ENCODE results near the gene FREM2. TPM values are rescaled to one million over a fixed set of nuclear protein-coding genes. Genes with fewer than 3 reads are reported as not detected.

Gene FREM2
- total RNA-seq, 1 donor from 2014 or later = 14.6 TPM

- DNase-seq = peak; percentile 4
These were observed 802 bp upstream of the FREM2 start for GRCh38 chr13:38685974-38686576.

GRCh38 chr13:38687246-38688229 is 661 bp downstream of the FREM2 start:
- DNase-seq = no peak

- DNase-seq = no peak
These were observed 1.8 kb downstream of the FREM2 start for GRCh38 chr13:38688674-38689073.

- no peak for DNase-seq
These were observed 3.4 kb downstream of the FREM2 start for GRCh38 chr13:38690231-38690630.

- no peak for DNase-seq
These were observed 6.3 kb downstream of the FREM2 start for GRCh38 chr13:38693168-38693567.

GRCh38 chr13:38693641-38694040 is 6.8 kb downstream of the FREM2 start:
- DNase-seq = no peak

GRCh38 chr13:38697197-38697596 is 10.3 kb downstream of the FREM2 start:
- DNase-seq = no peak

GRCh38 chr13:38697628-38698333 is 10.9 kb downstream of the FREM2 start:
- no peak for DNase-seq

GRCh38 chr13:38700051-38700450 is 13.2 kb downstream of the FREM2 start:
- DNase-seq = no peak

GRCh38 chr13:38702669-38703068 is 15.8 kb downstream of the FREM2 start:
- no peak for DNase-seq

- no peak for DNase-seq
These were observed 16.4 kb downstream of the FREM2 start for GRCh38 chr13:38703255-38703654.

GRCh38 chr13:38705365-38705764 is 18.5 kb downstream of the FREM2 start:
- DNase-seq = no peak

GRCh38 chr13:38707460-38707859 is 20.6 kb downstream of the FREM2 start:
- no peak for DNase-seq

- DNase-seq = no peak
These were observed 26.2 kb downstream of the FREM2 start for GRCh38 chr13:38713046-38713445.

GRCh38 chr13:38718374-38718773 is 31.5 kb downstream of the FREM2 start:
- DNase-seq = no peak

- no peak for DNase-seq
These were observed 43.5 kb downstream of the FREM2 start for GRCh38 chr13:38730332-38730731.

GRCh38 chr13:38733146-38733545 is 46.3 kb downstream of the FREM2 start:
- DNase-seq = no peak

GRCh38 chr13:38735665-38736440 is 49.0 kb downstream of the FREM2 start:
- no peak for DNase-seq

- DNase-seq = no peak
These were observed 56.6 kb downstream of the FREM2 start for GRCh38 chr13:38743466-38743865.

GRCh38 chr13:38752686-38753085 is 65.8 kb downstream of the FREM2 start:
- DNase-seq = no peak

- no peak for DNase-seq
These were observed 67.0 kb downstream of the FREM2 start for GRCh38 chr13:38753878-38754277.

GRCh38 chr13:38755793-38756192 is 68.9 kb downstream of the FREM2 start:
- no peak for DNase-seq

Data from skin of body (tissue), 2 donors.